H1 (cell line): ENCODE data around the gene PRODH2. TPM values are rescaled to one million over a fixed set of nuclear protein-coding genes. Genes with fewer than 3 reads are reported as not detected.

Experiments
- ASH2L ChIP-seq: fragments of 200-600, 300-600 bp; sonication (generic); IDR thresholded peaks from one replicate; pipeline ENCODE4 v1.7.1; 2017; ENCODE audit warnings: low read length
- CHD2 ChIP-seq: IDR thresholded peaks from 2 replicates; pipeline ENCODE4 v1.6.1; 2012; ENCODE audit warnings: low read length, improper control_type of control experiment
- polyA plus RNA-seq, 7 experiments: library from polyadenylated mRNA; depleted of rRNA in 3 of 7; stranded (reverse) in 5 of 7; unstranded in 2 of 7; fragments of >200 nt in 5 of 7; fragments of 200-250 nt in 2 of 7; gene quantifications; 1 replicate in 5 of 7; 2 replicates in 1 of 7; 4 replicates in 1 of 7; pipeline versions ENCODE4 v1.2.1 to v1.2.3, GENCODE V29; 2011 to 2013; ENCODE audit warnings: missing spikeins in 2 of 7, mixed read lengths in 2 of 7
- total RNA-seq: library from RNA; stranded (reverse); fragmentation: NEBNext Ultra II Directional; extraction: Animal tissue kit (Norgen Biotek cat#: 25700); gene quantifications from 2 replicates; pipeline ENCODE4 v1.2.1, GENCODE V29; 2021
- TF ChIP-seq, protein P1 (sequence below): fragments of 300-600 bp; sonication (generic); IDR thresholded peaks from 2 replicates; pipeline ENCODE4 v1.7.1; 2012; ENCODE audit warnings: low read length, moderate library complexity, mild to moderate bottlenecking, inconsistent platforms; ENCODE audit not compliant: insufficient replicate concordance

PRODH2 gene
- total and polyA plus RNA-seq, 2 of the 8 experiments (the other 6 are each of a cell fraction or from before 2014, with no cell fraction given): not detected

- TF ChIP-seq, protein P1, sequence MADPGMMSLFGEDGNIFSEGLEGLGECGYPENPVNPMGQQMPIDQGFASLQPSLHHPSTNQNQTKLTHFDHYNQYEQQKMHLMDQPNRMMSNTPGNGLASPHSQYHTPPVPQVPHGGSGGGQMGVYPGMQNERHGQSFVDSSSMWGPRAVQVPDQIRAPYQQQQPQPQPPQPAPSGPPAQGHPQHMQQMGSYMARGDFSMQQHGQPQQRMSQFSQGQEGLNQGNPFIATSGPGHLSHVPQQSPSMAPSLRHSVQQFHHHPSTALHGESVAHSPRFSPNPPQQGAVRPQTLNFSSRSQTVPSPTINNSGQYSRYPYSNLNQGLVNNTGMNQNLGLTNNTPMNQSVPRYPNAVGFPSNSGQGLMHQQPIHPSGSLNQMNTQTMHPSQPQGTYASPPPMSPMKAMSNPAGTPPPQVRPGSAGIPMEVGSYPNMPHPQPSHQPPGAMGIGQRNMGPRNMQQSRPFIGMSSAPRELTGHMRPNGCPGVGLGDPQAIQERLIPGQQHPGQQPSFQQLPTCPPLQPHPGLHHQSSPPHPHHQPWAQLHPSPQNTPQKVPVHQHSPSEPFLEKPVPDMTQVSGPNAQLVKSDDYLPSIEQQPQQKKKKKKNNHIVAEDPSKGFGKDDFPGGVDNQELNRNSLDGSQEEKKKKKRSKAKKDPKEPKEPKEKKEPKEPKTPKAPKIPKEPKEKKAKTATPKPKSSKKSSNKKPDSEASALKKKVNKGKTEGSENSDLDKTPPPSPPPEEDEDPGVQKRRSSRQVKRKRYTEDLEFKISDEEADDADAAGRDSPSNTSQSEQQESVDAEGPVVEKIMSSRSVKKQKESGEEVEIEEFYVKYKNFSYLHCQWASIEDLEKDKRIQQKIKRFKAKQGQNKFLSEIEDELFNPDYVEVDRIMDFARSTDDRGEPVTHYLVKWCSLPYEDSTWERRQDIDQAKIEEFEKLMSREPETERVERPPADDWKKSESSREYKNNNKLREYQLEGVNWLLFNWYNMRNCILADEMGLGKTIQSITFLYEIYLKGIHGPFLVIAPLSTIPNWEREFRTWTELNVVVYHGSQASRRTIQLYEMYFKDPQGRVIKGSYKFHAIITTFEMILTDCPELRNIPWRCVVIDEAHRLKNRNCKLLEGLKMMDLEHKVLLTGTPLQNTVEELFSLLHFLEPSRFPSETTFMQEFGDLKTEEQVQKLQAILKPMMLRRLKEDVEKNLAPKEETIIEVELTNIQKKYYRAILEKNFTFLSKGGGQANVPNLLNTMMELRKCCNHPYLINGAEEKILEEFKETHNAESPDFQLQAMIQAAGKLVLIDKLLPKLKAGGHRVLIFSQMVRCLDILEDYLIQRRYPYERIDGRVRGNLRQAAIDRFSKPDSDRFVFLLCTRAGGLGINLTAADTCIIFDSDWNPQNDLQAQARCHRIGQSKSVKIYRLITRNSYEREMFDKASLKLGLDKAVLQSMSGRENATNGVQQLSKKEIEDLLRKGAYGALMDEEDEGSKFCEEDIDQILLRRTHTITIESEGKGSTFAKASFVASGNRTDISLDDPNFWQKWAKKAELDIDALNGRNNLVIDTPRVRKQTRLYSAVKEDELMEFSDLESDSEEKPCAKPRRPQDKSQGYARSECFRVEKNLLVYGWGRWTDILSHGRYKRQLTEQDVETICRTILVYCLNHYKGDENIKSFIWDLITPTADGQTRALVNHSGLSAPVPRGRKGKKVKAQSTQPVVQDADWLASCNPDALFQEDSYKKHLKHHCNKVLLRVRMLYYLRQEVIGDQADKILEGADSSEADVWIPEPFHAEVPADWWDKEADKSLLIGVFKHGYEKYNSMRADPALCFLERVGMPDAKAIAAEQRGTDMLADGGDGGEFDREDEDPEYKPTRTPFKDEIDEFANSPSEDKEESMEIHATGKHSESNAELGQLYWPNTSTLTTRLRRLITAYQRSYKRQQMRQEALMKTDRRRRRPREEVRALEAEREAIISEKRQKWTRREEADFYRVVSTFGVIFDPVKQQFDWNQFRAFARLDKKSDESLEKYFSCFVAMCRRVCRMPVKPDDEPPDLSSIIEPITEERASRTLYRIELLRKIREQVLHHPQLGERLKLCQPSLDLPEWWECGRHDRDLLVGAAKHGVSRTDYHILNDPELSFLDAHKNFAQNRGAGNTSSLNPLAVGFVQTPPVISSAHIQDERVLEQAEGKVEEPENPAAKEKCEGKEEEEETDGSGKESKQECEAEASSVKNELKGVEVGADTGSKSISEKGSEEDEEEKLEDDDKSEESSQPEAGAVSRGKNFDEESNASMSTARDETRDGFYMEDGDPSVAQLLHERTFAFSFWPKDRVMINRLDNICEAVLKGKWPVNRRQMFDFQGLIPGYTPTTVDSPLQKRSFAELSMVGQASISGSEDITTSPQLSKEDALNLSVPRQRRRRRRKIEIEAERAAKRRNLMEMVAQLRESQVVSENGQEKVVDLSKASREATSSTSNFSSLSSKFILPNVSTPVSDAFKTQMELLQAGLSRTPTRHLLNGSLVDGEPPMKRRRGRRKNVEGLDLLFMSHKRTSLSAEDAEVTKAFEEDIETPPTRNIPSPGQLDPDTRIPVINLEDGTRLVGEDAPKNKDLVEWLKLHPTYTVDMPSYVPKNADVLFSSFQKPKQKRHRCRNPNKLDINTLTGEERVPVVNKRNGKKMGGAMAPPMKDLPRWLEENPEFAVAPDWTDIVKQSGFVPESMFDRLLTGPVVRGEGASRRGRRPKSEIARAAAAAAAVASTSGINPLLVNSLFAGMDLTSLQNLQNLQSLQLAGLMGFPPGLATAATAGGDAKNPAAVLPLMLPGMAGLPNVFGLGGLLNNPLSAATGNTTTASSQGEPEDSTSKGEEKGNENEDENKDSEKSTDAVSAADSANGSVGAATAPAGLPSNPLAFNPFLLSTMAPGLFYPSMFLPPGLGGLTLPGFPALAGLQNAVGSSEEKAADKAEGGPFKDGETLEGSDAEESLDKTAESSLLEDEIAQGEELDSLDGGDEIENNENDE: no peak
- no peak for TF ChIP-seq ASH2L
- no peak for TF ChIP-seq CHD2
Observed at GRCh38 chr19:35859414-35859813, 46.8 kb upstream of the PRODH2 start (continued).
